Measurements from ENCODE around the gene PRPF18.

GRCh38 chr10:13672548-13672947, 85.8 kb downstream of the PRPF18 start:
- TF ChIP-seq POLR2A (IDR thresholded peaks at IDR 0.05) (no peak), CTCF (IDR thresholded peaks at IDR 0.05) (no peak), EP300 (IDR thresholded peaks at IDR 0.05; ENCODE audit: low read depth) (no peak), POLR2AphosphoS5 (IDR thresholded peaks at IDR 0.05) (no peak)
